Effector memory CD8-positive, alpha-beta T cell (primary cell): ENCODE measurements around the gene ABCG5.
A peak's percentile ranks its signal among the peaks of the same experiment; 100 is the strongest.

Source experiments
- ATAC-seq: fragments of 150-1000 bp; cut with Tn5 transposase; replicated peaks from 2 replicates; pipeline ENCODE4 v1.10.0; 2021; ENCODE audit warnings: mild to moderate bottlenecking, moderate library complexity
- DNase-seq, 3 experiments: peaks; one replicate each; pipeline ENCODE4 v3.0.0; 2021
- H3K27ac Mint-ChIP-seq, 2 donors: one replicate each; pipeline ENCODE4 v1.8.0; 2022; ENCODE audit warnings: mild to moderate bottlenecking in 2 of 2, mixed read lengths in 2 of 2, moderate library complexity in 2 of 2
- H3K27me3 Mint-ChIP-seq, 2 donors: one replicate each; pipeline ENCODE4 v1.8.0; 2022; ENCODE audit warnings: mixed read lengths in 2 of 2
- H3K36me3 Mint-ChIP-seq: one replicate; pipeline ENCODE4 v1.8.0; 2022; ENCODE audit warnings: mild to moderate bottlenecking, moderate library complexity, mixed read lengths; ENCODE audit not compliant: insufficient read depth
- H3K4me1 Mint-ChIP-seq, 2 donors: one replicate each; pipeline ENCODE4 v1.8.0; 2022; ENCODE audit warnings: low read depth in 2 of 2, mixed read lengths in 2 of 2
- H3K4me3 Mint-ChIP-seq, 2 donors: one replicate each; pipeline ENCODE4 v1.8.0; 2022; ENCODE audit warnings: mild to moderate bottlenecking in 2 of 2, mixed read lengths in 2 of 2, moderate library complexity in 2 of 2
- H3K9me3 Mint-ChIP-seq, 2 donors: one replicate each; pipeline ENCODE4 v1.8.0; 2022; ENCODE audit warnings: mixed read lengths in 2 of 2

The ABCG5 gene

GRCh38 chr2:43778233-43778632 lies 60.4 kb downstream of the ABCG5 start:
- Mint-ChIP-seq H3K27me3 (no peaks in the 10 kb centered on the region), H3K4me1 (peaks cover 10 to 11% of the 10 kb centered on the region in 2 donors), H3K4me3 (no peak overlapping the region), H3K36me3 (no peaks in the 10 kb centered on the region), H3K9me3 (no peaks in the 10 kb centered on the region), H3K27ac (no peak overlapping the region)
- no peak for ATAC-seq
- DNase-seq, result no peak

DNA sequence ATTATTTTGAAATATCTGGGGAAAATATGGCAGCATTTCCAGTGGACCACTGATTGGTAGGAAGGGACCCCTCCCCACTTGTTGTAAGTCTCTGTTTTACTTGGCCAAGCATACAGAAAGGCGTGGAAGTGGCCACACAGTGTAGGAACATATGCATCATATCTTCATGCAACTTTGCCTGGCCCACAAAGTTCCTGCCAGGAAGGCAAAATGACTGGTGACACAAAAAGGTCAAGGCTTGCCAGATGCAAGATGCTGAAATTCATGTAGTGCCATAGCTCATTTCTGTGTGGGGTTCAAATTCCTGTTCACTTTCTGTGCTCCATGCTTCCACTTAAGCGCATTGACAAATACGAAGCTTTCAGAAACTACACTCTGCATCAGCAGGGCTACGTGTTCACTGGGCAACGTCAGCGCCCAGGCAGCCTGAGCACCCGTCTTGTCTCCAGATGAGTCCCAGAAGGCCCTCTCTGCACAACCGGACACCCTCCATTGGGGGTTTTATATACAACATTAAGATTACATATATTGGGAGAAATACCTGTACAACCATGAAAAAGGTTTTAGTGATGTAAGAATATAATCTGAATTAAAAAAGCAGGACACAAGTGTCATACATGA lies 61.2 kb downstream of the ABCG5 start:
- peaks cover 10 to 11% of the 10 kb centered on the region in 2 donors for H3K4me1 Mint-ChIP-seq
- no peaks in the 10 kb centered on the region for H3K27me3 Mint-ChIP-seq
- H3K27ac Mint-ChIP-seq, result no peak overlapping the region
- ATAC-seq (no peak), DNase-seq (no peak)
- no peaks in the 10 kb centered on the region for H3K9me3 Mint-ChIP-seq
- no peaks in the 10 kb centered on the region for H3K36me3 Mint-ChIP-seq
- H3K4me3 Mint-ChIP-seq, result no peak overlapping the region

GRCh38 chr2:43776324-43776723 lies 62.3 kb downstream of the ABCG5 start:
- Mint-ChIP-seq H3K4me1 (peaks cover 10 to 11% of the 10 kb centered on the region in 2 donors), H3K27ac (no peak overlapping the region), H3K36me3 (no peaks in the 10 kb centered on the region), H3K27me3 (no peaks in the 10 kb centered on the region), H3K9me3 (no peaks in the 10 kb centered on the region), H3K4me3 (no peak overlapping the region)
- DNase-seq (no peak), ATAC-seq (no peak)

GRCh38 chr2:43774617-43775016 lies 64.0 kb downstream of the ABCG5 start:
- ATAC-seq, result no peak
- H3K9me3 Mint-ChIP-seq, result no peaks in the 10 kb centered on the region
- H3K27me3 Mint-ChIP-seq, result peaks cover 6 to 15% of the 10 kb centered on the region in 2 donors
- peak overlapping the region; percentile 92 to 93 for H3K27ac Mint-ChIP-seq
- H3K4me3 Mint-ChIP-seq, result peak overlapping the region; percentile 96 to 99
- DNase-seq, result no peak
- no peaks in the 10 kb centered on the region for H3K36me3 Mint-ChIP-seq
- peaks cover 10 to 11% of the 10 kb centered on the region in 2 donors for H3K4me1 Mint-ChIP-seq

GRCh38 chr2:43773876-43774613 lies 64.6 kb downstream of the ABCG5 start, which contains the start of gene DYNC2LI1:
Gene DYNC2LI1 (plus strand): TSS chr2:43774039. CDS start chr2:43774139, 100 bp downstream.
- no peaks in the 10 kb centered on the region for H3K36me3 Mint-ChIP-seq
- ATAC-seq (peak; percentile 99), DNase-seq (peak; percentile 52 to 55 (median 54))
- H3K4me1 Mint-ChIP-seq, result peaks cover 10 to 11% of the 10 kb centered on the region in 2 donors
- H3K4me3 Mint-ChIP-seq, result peak within 1 kb of the TSS; percentile 96 to 99
- no peaks in the 10 kb centered on the region for H3K9me3 Mint-ChIP-seq
- H3K27ac Mint-ChIP-seq, result peak within 1 kb of the TSS; percentile 92 to 93
- peaks cover 6 to 20% of the 10 kb centered on the region in 2 donors for H3K27me3 Mint-ChIP-seq

DNA sequence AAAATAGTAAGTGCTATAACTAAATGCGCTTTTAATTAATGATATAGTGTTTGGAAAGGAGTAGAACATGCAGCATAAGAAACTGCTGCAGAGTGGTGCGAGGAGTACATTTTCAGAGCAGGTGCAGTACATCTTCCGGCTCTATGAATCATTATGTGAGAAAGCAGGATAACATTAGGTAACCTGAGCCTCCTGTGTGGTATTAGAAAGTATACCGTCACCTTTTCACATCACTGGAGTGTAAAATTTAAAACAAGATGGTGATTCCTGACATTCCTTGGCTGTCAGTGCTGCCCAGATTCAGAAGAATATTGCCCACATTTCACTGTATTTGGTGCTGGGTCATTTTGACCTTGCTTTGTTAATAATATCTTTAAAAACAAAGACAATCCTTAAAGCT lies 72.6 kb downstream of the ABCG5 start:
- Mint-ChIP-seq H3K27ac (no peak overlapping the region), H3K4me1 (peaks cover 0 to 2% of the 10 kb centered on the region in 2 donors)
- ATAC-seq, result no peak

GRCh38 chr2:43764086-43764705 lies 74.4 kb downstream of the ABCG5 start:
- DNase-seq, result no peak
- H3K27me3 Mint-ChIP-seq, result peaks cover 5 to 10% of the 10 kb centered on the region in 2 donors
- no peak overlapping the region for H3K4me3 Mint-ChIP-seq
- peaks cover 0 to 2% of the 10 kb centered on the region in 2 donors for H3K4me1 Mint-ChIP-seq
- ATAC-seq, result no peak
- no peaks in the 10 kb centered on the region for H3K9me3 Mint-ChIP-seq
- H3K36me3 Mint-ChIP-seq, result no peaks in the 10 kb centered on the region
- no peak overlapping the region for H3K27ac Mint-ChIP-seq

More for the DNA sequence above, 72.6 kb downstream of the ABCG5 start:
- no peaks in the 10 kb centered on the region for H3K36me3 Mint-ChIP-seq
- H3K27me3 Mint-ChIP-seq, result peaks cover 10 to 27% of the 10 kb centered on the region in 2 donors
- no peaks in the 10 kb centered on the region for H3K9me3 Mint-ChIP-seq
- H3K4me3 Mint-ChIP-seq, result no peak overlapping the region
- DNase-seq, result no peak

- DNase-seq, result no peak
- ATAC-seq, result no peak
- no peak overlapping the region for H3K4me3 Mint-ChIP-seq
- no peak overlapping the region for H3K27ac Mint-ChIP-seq
- peaks cover 0 to 2% of the 10 kb centered on the region in 2 donors for H3K4me1 Mint-ChIP-seq
- no peaks in the 10 kb centered on the region for H3K9me3 Mint-ChIP-seq
- H3K27me3 Mint-ChIP-seq, result peaks cover 5 to 7% of the 10 kb centered on the region in 2 donors
- no peaks in the 10 kb centered on the region for H3K36me3 Mint-ChIP-seq
Measured at GRCh38 chr2:43763091-43763490, 75.5 kb downstream of the ABCG5 start.
